GM23248 (cell line): Measurements from ENCODE around the gene CAMTA1. TPM values are rescaled to one million over a fixed set of nuclear protein-coding genes. Genes with fewer than 3 reads are reported as not detected.
A peak's percentile ranks its signal among the peaks of the same experiment; 100 is the strongest.

Source experiments
- DNase-seq: peaks from one replicate; pipeline ENCODE4 v3.0.0-alpha.2; 2015
- H2AFZ ChIP-seq: fragments of 200-600 bp; sonication (generic); 2 replicates; pipeline ENCODE4 v1.6.1; 2016; ENCODE audit warnings: antibody characterized with exemption
- H3F3A ChIP-seq: fragments of 200-600 bp; sonication (generic); 2 replicates; pipeline ENCODE4 v1.6.1; 2016; ENCODE audit warnings: mild to moderate bottlenecking, antibody characterized with exemption, mixed run types; ENCODE audit not compliant: insufficient read depth
- H3K27ac ChIP-seq: fragments of 200-600 bp; sonication (generic); 2 replicates; pipeline ENCODE4 v1.5.1; 2016; ENCODE audit warnings: mild to moderate bottlenecking
- H3K27me3 ChIP-seq: fragments of 200-600 bp; sonication (generic); replicated peaks from 2 replicates; pipeline ENCODE4 v1.6.1; 2016; ENCODE audit warnings: mild to moderate bottlenecking; ENCODE audit not compliant: insufficient read depth
- H3K36me3 ChIP-seq: fragments of 200-600 bp; sonication (generic); 2 replicates; pipeline ENCODE4 v1.6.1; 2016; ENCODE audit warnings: low read depth, mild to moderate bottlenecking
- H3K4me1 ChIP-seq: fragments of 200-600 bp; sonication (generic); 2 replicates; pipeline ENCODE4 v1.6.1; 2016; ENCODE audit warnings: mild to moderate bottlenecking; ENCODE audit not compliant: insufficient read depth
- H3K4me2 ChIP-seq: fragments of 200-600 bp; sonication (generic); one replicate; pipeline ENCODE4 v1.6.1; 2016; ENCODE audit warnings: mild to moderate bottlenecking; ENCODE audit not compliant: unreplicated experiment
- H3K4me3 ChIP-seq: fragments of 200-600 bp; sonication (generic); 2 replicates; pipeline ENCODE4 v1.5.1; 2016; ENCODE audit warnings: mild to moderate bottlenecking
- H3K79me2 ChIP-seq: fragments of 200-600 bp; sonication (generic); 2 replicates; pipeline ENCODE4 v1.6.1; 2016; ENCODE audit warnings: mild to moderate bottlenecking; ENCODE audit not compliant: insufficient read depth
- H3K9ac ChIP-seq: fragments of 200-600 bp; sonication (generic); 2 replicates; pipeline ENCODE4 v1.6.1; 2016; ENCODE audit warnings: mild to moderate bottlenecking
- H3K9me2 ChIP-seq: fragments of 200-600 bp; sonication (generic); 2 replicates; pipeline ENCODE4 v1.6.1; 2016; ENCODE audit warnings: mixed run types, mild to moderate bottlenecking, moderate library complexity; ENCODE audit not compliant: insufficient read depth
- H3K9me3 ChIP-seq: fragments of 200-600 bp; sonication (generic); one replicate; pipeline ENCODE4 v1.6.1; 2017; ENCODE audit warnings: low read depth
- H4K20me1 ChIP-seq: fragments of 200-600 bp; sonication (generic); 2 replicates; pipeline ENCODE4 v1.6.0; 2016; ENCODE audit not compliant: insufficient read depth
- EZH2 ChIP-seq: fragments of 200-600 bp; sonication (generic); IDR thresholded peaks from 2 replicates; pipeline ENCODE4 v1.6.1; 2018; ENCODE audit warnings: antibody characterized with exemption, mild to moderate bottlenecking; ENCODE audit not compliant: insufficient read depth, poor library complexity, severe bottlenecking
- EZH2phosphoT487 ChIP-seq: fragments of 200-600 bp; sonication (generic); IDR thresholded peaks from 2 replicates; pipeline ENCODE4 v1.6.1; 2018; ENCODE audit warnings: antibody characterized with exemption, moderate library complexity, mild to moderate bottlenecking, low read depth; ENCODE audit not compliant: insufficient read depth
- WGBS, 2 experiments: methylation state at CpG; one replicate each; pipeline ENCODE4 v1.1.6; 2015 to 2017; ENCODE audit warnings: low lambda C conversion rate in 2 of 2, low coverage in 1 of 2; ENCODE audit errors: missing lambda C conversion rate in 2 of 2; 5-methylcytosine and 5-hydroxymethylcytosine counted together
- in situ Hi-C: fragments of 300-500 bp; cut with MboI; formaldehyde crosslinking; loops from 2 replicates; pipeline ENCODE4 v1.15.0; 2020
- polyA plus RNA-seq: library from polyadenylated mRNA; unstranded; fragments of >200 nt; fragmentation: Nextera tagmentation; extraction: Ambion mirVana; gene quantifications from 2 replicates; pipeline ENCODE4 v1.2.1, GENCODE V29; 2016
- total RNA-seq: library from RNA; depleted of rRNA; stranded (reverse); fragments of >200 nt; shearing (Covaris generic); gene quantifications from 2 replicates; pipeline ENCODE4 v1.2.3, GENCODE V29; 2014

CAMTA1 gene
- total and polyA plus RNA-seq, 2 experiments from 2014 or later: 50.1 to 165 TPM

DNA sequence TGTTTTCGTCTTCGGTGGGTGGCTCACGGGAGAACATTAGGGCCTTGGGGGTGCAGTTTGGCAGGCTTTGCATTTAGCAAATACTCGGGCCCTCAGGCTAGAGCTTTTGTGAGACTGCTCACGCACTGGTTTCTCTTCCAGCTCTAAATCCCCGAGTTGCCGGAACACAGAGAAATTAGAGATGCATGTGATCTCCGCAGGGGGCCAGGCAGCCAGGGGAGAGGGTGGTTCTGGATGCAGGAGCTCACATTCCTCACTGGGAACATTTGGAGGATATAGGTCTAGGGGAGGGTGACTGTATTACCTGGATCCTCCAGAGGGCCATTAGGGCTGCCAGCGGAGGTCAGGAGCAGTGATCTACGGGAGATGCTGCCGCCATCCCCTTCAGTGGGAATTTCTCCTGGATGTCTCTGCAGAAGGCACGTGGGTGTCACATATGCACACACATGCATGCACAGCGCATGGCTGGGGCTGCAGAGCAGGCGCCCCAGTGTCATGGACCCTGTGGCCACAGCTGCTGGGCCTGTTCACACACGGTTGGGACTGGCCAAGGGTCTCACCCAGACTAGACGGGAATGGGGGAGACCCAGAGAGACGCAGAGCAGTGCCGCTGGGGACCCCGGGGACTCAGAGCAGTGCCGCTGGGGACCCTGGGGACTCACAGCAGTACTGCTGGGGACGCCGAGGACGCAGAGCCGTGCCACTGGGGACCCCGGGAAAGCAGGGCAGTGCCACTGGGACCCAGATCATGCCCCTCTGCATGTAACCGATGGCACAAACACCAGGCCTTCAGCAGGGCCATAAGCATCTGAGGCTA lies 258.7 kb downstream of the CAMTA1 start:
- H3K36me3 ChIP-seq: no peaks in the 10 kb centered on the region
- no peak for DNase-seq
- in situ Hi-C loops: loop anchor here (10.0 kb wide), 1 partner anchor 601 kb away; no protein-coding TSS in a partner anchor
- no peak for TF ChIP-seq EZH2
- TF ChIP-seq EZH2phosphoT487: no peak
- whole genome bisulfite sequencing, 2 experiments: 66 to 70% methylated on average over 23 to 26 of the region's 26 CpGs
- H3K9ac ChIP-seq: no peak overlapping the region
- H3F3A ChIP-seq: peaks cover 7% of the 10 kb centered on the region
- H3K27me3 ChIP-seq: peaks cover 13% of the 10 kb centered on the region
- H3K4me1 ChIP-seq: no peaks in the 10 kb centered on the region
- no peak overlapping the region for H3K4me2 ChIP-seq
- H2AFZ ChIP-seq: no peak overlapping the region
- no peaks in the 10 kb centered on the region for H3K79me2 ChIP-seq
- no peak overlapping the region for H3K27ac ChIP-seq
- no peaks in the 10 kb centered on the region for H4K20me1 ChIP-seq
- no peaks in the 10 kb centered on the region for H3K9me3 ChIP-seq
- H3K4me3 ChIP-seq: no peak overlapping the region
- H3K9me2 ChIP-seq: no peaks in the 10 kb centered on the region

DNA sequence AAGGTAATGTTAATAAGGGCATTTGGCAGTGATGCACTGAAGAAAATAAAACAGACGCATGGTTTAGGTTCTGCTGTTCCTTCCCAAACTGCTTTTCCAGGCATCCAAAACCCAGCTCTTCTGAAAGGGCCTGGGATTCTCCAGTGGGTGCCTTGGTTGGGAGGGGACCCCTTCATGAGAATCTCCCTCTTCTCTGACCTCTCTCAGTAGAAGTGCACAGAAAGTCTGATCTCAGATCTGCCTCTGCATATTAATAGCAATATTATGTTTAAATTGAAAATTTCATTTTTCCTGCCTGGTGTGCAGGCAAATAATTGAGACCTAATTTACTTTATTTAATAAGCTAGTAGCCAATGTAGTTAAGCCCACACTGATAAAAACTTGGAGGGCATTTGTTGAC lies 260.6 kb downstream of the CAMTA1 start:
- Histone ChIP-seq H2AFZ (no peak overlapping the region), H3K9me2 (no peaks in the 10 kb centered on the region), H3K9me3 (no peaks in the 10 kb centered on the region), H3K79me2 (no peaks in the 10 kb centered on the region), H4K20me1 (no peaks in the 10 kb centered on the region), H3K4me2 (no peak overlapping the region), H3F3A (peaks cover 7% of the 10 kb centered on the region), H3K4me1 (no peaks in the 10 kb centered on the region), H3K27me3 (peaks cover 18% of the 10 kb centered on the region), H3K9ac (no peak overlapping the region), H3K36me3 (no peaks in the 10 kb centered on the region), H3K27ac (no peak overlapping the region), H3K4me3 (no peak overlapping the region)
- in situ Hi-C loops: loop anchor here (10.0 kb wide), 1 partner anchor 599 kb away; no protein-coding TSS in a partner anchor
- TF ChIP-seq EZH2phosphoT487 (no peak), EZH2 (no peak)
- no peak for DNase-seq
- 74 to 86% methylated on average over 1 of the region's 1 CpG for WGBS, 2 experiments

DNA sequence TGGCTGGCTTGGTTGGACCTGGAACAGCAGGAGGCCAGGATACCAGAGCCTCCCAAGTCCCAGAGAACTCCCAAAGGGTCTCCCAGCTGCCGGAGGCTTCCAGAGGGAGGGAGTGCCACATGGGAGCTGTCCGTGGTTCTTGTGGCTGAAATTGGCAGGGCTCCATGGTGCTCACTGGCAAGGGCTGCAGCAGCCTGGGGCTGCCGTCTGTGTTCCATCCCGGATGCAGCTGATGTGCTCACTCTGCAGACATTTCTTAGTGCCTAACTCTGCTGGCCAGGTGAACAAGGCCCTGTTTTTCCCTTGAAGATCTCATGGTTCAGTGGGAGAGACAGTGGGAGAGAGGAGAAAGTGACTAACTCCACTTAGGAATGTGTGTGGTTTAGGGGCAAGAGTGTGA lies 261.1 kb downstream of the CAMTA1 start:
- peak; percentile 72 for DNase-seq
- TF ChIP-seq EZH2phosphoT487 (no peak), EZH2 (no peak)
- H3K9me2 ChIP-seq: no peaks in the 10 kb centered on the region
- no peak overlapping the region for H3K27ac ChIP-seq
- in situ Hi-C loops: loop anchor here (10.0 kb wide), 1 partner anchor 598 kb away; no protein-coding TSS in a partner anchor
- H3K9me3 ChIP-seq: no peaks in the 10 kb centered on the region
- H3K79me2 ChIP-seq: no peaks in the 10 kb centered on the region
- no peaks in the 10 kb centered on the region for H3K36me3 ChIP-seq
- H3F3A ChIP-seq: peaks cover 7% of the 10 kb centered on the region
- 2% methylated on average over 4 of the region's 4 CpGs for WGBS, 2 experiments
- H3K4me3 ChIP-seq: no peak overlapping the region
- H3K4me2 ChIP-seq: no peak overlapping the region
- no peak overlapping the region for H3K9ac ChIP-seq
- H3K27me3 ChIP-seq: peaks cover 19% of the 10 kb centered on the region
- no peak overlapping the region for H2AFZ ChIP-seq
- H3K4me1 ChIP-seq: no peaks in the 10 kb centered on the region
- H4K20me1 ChIP-seq: no peaks in the 10 kb centered on the region

DNA sequence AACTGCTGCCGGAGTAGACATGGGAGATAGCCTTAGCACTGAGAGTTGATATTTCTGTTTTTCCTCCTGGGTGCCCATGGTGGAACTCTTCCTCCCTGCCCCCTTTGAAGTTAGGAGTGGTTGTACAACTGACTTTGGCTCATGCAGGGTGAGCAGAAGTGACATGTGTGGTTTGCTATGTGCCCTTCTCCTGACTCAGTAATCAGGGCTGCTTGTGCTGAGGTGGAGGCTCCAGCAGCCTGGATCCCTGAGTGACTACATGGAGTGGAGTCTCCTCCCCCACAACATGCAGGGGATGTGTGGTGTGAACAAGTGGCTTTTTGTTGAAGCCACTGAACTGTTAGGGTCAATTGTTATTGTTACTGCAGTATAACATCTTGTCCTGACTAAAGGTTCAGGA lies 261.6 kb downstream of the CAMTA1 start:
- Histone ChIP-seq H3K79me2 (no peaks in the 10 kb centered on the region), H3K9me2 (no peaks in the 10 kb centered on the region), H3K4me1 (no peaks in the 10 kb centered on the region), H3K4me2 (no peak overlapping the region), H2AFZ (no peak overlapping the region), H3K27me3 (peaks cover 19% of the 10 kb centered on the region), H3K4me3 (no peak overlapping the region), H3K36me3 (no peaks in the 10 kb centered on the region), H3K27ac (no peak overlapping the region), H3K9ac (no peak overlapping the region), H3K9me3 (no peaks in the 10 kb centered on the region), H4K20me1 (no peaks in the 10 kb centered on the region), H3F3A (peaks cover 7% of the 10 kb centered on the region)
- TF ChIP-seq EZH2phosphoT487 (no peak), EZH2 (no peak)
- in situ Hi-C loops: loop anchor here (10.0 kb wide), 1 partner anchor 598 kb away; no protein-coding TSS in a partner anchor
- DNase-seq: peak; percentile 13
- 81 to 90% methylated on average over 1 of the region's 1 CpG for WGBS, 2 experiments
